ENCODE data around the gene TUBA3E.

DNA sequence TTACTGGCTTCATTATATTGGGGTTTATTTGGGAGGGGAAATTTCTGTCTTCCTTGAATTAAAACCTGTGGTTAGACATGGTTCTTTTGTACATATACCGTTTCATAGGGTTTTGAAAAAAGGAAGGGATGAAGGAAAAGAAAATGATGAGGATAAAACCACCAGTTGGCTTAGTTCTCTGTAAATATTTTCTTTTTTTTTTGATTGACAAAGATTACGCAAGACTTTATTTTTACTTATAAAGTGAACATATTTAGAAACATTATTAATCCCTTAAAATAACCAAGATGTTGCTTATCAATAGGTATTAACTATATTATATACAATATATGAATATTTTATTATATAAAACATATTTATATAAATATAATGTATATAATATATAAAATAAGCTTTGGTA, 45.1 kb upstream of the TUBA3E start:
- no peak for TF ChIP-seq POLR2A (IDR thresholded peaks at IDR 0.05)
- TF ChIP-seq, protein P1, sequence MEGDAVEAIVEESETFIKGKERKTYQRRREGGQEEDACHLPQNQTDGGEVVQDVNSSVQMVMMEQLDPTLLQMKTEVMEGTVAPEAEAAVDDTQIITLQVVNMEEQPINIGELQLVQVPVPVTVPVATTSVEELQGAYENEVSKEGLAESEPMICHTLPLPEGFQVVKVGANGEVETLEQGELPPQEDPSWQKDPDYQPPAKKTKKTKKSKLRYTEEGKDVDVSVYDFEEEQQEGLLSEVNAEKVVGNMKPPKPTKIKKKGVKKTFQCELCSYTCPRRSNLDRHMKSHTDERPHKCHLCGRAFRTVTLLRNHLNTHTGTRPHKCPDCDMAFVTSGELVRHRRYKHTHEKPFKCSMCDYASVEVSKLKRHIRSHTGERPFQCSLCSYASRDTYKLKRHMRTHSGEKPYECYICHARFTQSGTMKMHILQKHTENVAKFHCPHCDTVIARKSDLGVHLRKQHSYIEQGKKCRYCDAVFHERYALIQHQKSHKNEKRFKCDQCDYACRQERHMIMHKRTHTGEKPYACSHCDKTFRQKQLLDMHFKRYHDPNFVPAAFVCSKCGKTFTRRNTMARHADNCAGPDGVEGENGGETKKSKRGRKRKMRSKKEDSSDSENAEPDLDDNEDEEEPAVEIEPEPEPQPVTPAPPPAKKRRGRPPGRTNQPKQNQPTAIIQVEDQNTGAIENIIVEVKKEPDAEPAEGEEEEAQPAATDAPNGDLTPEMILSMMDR (IDR thresholded peaks at IDR 0.05) = no peak

Measured in adrenal gland (tissue), 5 donors.